Osteoblast (primary cell): Measurements from ENCODE around the gene DMD. TPM values are rescaled to one million over a fixed set of nuclear protein-coding genes. Genes with fewer than 3 reads are reported as not detected.

ENCODE experiments used
- DNase-seq: peaks from one replicate; pipeline ENCODE4 v3.0.0; 2011; ENCODE audit warnings: low spot score, mixed read lengths; ENCODE audit not compliant: insufficient read length; ENCODE audit errors: missing footprints
- H2AFZ ChIP-seq: 2 replicates; pipeline ENCODE4 v1.6.0; 2011; ENCODE audit warnings: mild to moderate bottlenecking, low read length
- H3K27ac ChIP-seq: 2 replicates; pipeline ENCODE4 v1.5.1; 2011; ENCODE audit warnings: mild to moderate bottlenecking, low read depth, low read length, moderate library complexity
- H3K27me3 ChIP-seq: 2 replicates; pipeline ENCODE4 v1.6.0; 2012; ENCODE audit warnings: mild to moderate bottlenecking, control low read depth, inconsistent platforms, low read length, moderate library complexity; ENCODE audit not compliant: insufficient read depth
- H3K36me3 ChIP-seq: 2 replicates; pipeline ENCODE4 v1.5.1; 2011; ENCODE audit warnings: mild to moderate bottlenecking, low read length, control low read depth, moderate library complexity; ENCODE audit not compliant: insufficient read depth
- H3K4me1 ChIP-seq: 2 replicates; pipeline ENCODE4 v1.5.1; 2011; ENCODE audit warnings: mild to moderate bottlenecking, low read length, control low read depth, moderate library complexity; ENCODE audit not compliant: insufficient read depth
- H3K4me2 ChIP-seq: 2 replicates; pipeline ENCODE4 v1.6.0; 2011; ENCODE audit warnings: mild to moderate bottlenecking, low read length; ENCODE audit not compliant: insufficient read depth
- H3K4me3 ChIP-seq: fragments of 200-600 bp; sonication (generic); 3 replicates; pipeline ENCODE4 v1.5.1; 2012; ENCODE audit warnings: mild to moderate bottlenecking, low read length, inconsistent platforms; ENCODE audit not compliant: insufficient read depth
- H3K79me2 ChIP-seq: 2 replicates; pipeline ENCODE4 v1.6.0; 2012; ENCODE audit warnings: mild to moderate bottlenecking, low read length, control low read depth, inconsistent platforms; ENCODE audit not compliant: insufficient read depth
- H3K9me3 ChIP-seq: 2 replicates; pipeline ENCODE4 v1.5.1; 2011; ENCODE audit warnings: low read depth, low read length, control low read depth
- H4K20me1 ChIP-seq: 2 replicates; pipeline ENCODE4 v1.6.0; 2012; ENCODE audit warnings: mild to moderate bottlenecking, low read length, control low read depth; ENCODE audit not compliant: insufficient read depth
- CTCF ChIP-seq: IDR thresholded peaks from 2 replicates; pipeline ENCODE4 v1.5.1; 2011; ENCODE audit warnings: mild to moderate bottlenecking, low read depth, low read length, moderate library complexity; ENCODE audit errors: extremely low read depth
- total RNA-seq: library from RNA; depleted of rRNA; stranded (reverse); fragments of >200 nt; gene quantifications from 2 replicates; pipeline ENCODE4 v1.2.3, GENCODE V29; 2012

Gene DMD
- total RNA-seq, 1 donor: 12.7 TPM

- H3K4me3 ChIP-seq: no peak overlapping the region
- no peak for TF ChIP-seq CTCF
- H3K4me1 ChIP-seq: no peaks in the 10 kb centered on the region
- no peaks in the 10 kb centered on the region for H3K9me3 ChIP-seq
- no peaks in the 10 kb centered on the region for H4K20me1 ChIP-seq
- no peak overlapping the region for H2AFZ ChIP-seq
- H3K27ac ChIP-seq: no peak overlapping the region
- H3K4me2 ChIP-seq: no peak overlapping the region
- DNase-seq: no peak
- no peaks in the 10 kb centered on the region for H3K27me3 ChIP-seq
- H3K79me2 ChIP-seq: no peaks in the 10 kb centered on the region
- H3K36me3 ChIP-seq: no peaks in the 10 kb centered on the region
These were observed 1301.3 kb downstream of the DMD start for GRCh38 chrX:31909850-31910572.

GRCh38 chrX:31894152-31894551, 1317.2 kb downstream of the DMD start:
- no peak for TF ChIP-seq CTCF
- no peaks in the 10 kb centered on the region for H3K36me3 ChIP-seq
- H3K4me3 ChIP-seq: no peak overlapping the region
- no peak overlapping the region for H2AFZ ChIP-seq
- H3K27me3 ChIP-seq: no peaks in the 10 kb centered on the region
- no peak overlapping the region for H3K27ac ChIP-seq
- H3K4me2 ChIP-seq: no peak overlapping the region
- H4K20me1 ChIP-seq: no peaks in the 10 kb centered on the region
- H3K4me1 ChIP-seq: no peaks in the 10 kb centered on the region
- no peaks in the 10 kb centered on the region for H3K9me3 ChIP-seq
- DNase-seq: no peak
- no peaks in the 10 kb centered on the region for H3K79me2 ChIP-seq

GRCh38 chrX:31893525-31893924, 1317.8 kb downstream of the DMD start:
- no peak overlapping the region for H3K4me2 ChIP-seq
- H3K27ac ChIP-seq: no peak overlapping the region
- DNase-seq: no peak
- no peaks in the 10 kb centered on the region for H3K9me3 ChIP-seq
- H3K27me3 ChIP-seq: no peaks in the 10 kb centered on the region
- H2AFZ ChIP-seq: no peak overlapping the region
- H4K20me1 ChIP-seq: no peaks in the 10 kb centered on the region
- H3K4me3 ChIP-seq: no peak overlapping the region
- no peaks in the 10 kb centered on the region for H3K36me3 ChIP-seq
- no peaks in the 10 kb centered on the region for H3K79me2 ChIP-seq
- H3K4me1 ChIP-seq: no peaks in the 10 kb centered on the region
- TF ChIP-seq CTCF: no peak

GRCh38 chrX:31889088-31889487, 1322.3 kb downstream of the DMD start:
- no peaks in the 10 kb centered on the region for H3K9me3 ChIP-seq
- no peaks in the 10 kb centered on the region for H3K27me3 ChIP-seq
- no peak for TF ChIP-seq CTCF
- H3K27ac ChIP-seq: no peak overlapping the region
- H3K79me2 ChIP-seq: no peaks in the 10 kb centered on the region
- H3K4me3 ChIP-seq: no peak overlapping the region
- no peak overlapping the region for H3K4me2 ChIP-seq
- no peak for DNase-seq
- no peaks in the 10 kb centered on the region for H3K4me1 ChIP-seq
- H4K20me1 ChIP-seq: no peaks in the 10 kb centered on the region
- no peak overlapping the region for H2AFZ ChIP-seq
- H3K36me3 ChIP-seq: no peaks in the 10 kb centered on the region
